Measurements from ENCODE around the gene IGF1R.

The IGF1R gene

GRCh38 chr15:98841419-98841970 is 193.2 kb downstream of the IGF1R start:
- DNase-seq, result no peak

DNA sequence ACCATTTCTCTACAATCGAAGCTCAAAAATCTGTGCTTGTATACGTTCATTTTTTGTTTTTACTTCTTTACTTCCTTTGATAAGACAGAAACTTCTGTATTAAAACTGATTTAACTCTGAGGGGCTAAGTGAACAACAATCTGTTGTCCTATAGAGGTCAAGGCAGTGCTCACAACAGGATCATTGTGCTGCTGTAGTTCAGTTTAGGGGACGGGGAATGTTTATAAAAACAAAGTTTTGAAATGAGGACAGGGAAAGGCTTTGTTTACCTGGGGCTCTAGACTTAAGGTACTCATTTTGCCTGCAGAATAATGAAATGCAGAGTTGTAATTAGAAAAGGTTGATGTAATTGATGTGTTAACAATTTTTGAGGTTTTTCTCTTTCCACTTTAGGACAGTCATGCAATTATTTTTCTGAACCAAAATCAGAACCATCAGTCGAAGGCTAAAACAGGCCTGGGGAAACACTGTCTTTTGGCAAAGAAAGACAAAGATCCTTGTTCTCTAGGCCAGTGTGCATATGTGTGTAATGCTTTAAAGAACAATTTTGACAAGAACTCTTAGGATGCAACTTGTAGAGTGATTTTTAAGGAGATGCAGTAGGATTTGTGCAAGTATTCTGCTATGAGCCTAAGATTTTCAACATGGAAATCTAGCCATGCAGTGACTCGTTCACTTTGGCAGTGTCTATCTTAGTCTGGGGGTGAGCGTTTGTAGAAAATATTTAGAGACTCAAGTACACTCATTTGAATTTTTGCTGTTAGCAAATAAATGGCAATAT is 194.0 kb downstream of the IGF1R start:
- no peak for DNase-seq

- no peak for DNase-seq
These were observed 194.6 kb downstream of the IGF1R start for GRCh38 chr15:98842973-98843285.

DNA sequence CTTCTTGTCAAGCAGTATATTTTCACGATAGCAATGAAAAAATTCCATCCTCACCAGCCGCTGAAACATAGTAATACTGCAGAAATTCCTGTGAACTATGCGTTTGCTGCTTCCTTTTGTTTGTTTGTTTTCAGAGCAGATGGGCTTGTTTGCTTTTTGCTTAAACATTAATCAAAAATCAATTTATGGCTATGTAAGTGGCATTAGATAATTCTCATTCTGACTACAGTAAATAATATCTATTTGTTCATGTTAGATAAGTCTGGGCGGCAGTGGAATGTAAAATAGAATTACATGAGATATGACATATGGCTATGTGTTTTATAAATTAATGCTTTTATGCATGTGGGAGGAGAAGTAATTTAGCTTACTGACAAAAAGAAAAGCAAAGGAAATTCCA is 195.5 kb downstream of the IGF1R start:
- no peak for DNase-seq

- no peak for DNase-seq
These were observed 195.9 kb downstream of the IGF1R start for GRCh38 chr15:98844261-98844660.

DNA sequence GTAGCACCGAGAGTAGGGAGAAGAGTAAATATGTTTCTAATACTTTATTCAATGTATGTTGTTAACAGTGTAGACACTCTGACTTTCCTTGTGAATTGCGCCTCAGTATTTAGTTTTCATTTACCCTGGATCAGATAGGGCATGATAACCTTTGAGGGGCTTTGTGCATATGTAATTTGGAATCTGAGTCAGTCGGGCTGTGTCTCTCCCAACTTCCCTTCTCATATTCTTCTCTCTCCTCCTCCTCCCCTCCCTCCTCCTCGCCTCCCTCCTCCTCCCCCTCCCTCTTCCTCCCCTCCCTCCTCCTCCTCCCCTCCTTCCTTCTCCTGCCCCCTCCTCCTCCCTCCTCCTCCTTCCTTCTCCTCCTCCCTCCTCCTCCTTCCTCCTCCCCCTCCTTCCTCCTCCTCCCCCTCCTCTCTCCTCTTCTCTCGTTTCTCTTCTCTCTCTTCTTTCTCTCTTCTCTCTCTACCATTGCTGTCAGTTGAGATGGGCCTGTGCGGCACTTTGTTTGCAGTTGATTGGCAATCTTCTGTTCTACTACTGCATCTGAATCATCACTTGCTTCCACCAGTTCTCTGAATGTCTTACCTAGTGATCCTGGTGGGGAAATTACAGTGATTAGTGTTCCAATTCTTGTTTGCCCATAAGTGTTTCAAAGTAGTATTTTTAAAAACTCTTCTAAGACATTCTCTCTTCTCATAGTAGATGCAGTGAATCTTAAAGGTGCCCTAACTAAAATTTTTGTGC is 197.0 kb downstream of the IGF1R start:
- DNase-seq, result no peak

DNA sequence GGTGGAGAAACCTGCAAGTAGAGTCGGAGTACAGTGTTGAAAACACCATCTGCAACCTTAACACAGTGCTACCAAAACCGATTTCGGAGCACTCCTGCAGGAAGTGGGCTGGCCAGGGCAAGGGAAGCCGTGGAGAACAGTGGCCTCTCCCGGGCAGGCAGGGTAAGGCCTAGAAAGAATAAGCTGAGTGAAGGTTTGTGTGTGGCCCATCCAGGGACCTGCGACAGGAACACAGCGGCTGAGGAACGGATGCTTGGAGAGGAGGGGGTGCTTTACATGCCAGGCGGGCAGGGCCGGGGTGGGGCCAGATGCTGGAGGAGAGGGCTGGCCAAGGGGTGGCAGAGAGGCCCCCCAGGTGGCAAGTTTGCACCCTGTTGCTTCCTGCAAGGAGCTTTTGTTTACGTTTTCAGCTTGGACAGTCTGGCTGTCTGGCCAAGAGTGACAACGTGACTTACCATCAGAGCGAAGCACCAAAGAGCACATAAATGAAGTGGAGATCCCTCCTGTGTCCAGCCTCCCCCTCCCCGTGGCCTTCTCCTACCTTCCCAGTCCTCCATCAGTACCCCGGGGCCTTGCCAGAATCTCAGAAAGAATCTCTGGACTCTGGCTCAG is 202.7 kb downstream of the IGF1R start:
- peak; percentile 90 for DNase-seq

DNA sequence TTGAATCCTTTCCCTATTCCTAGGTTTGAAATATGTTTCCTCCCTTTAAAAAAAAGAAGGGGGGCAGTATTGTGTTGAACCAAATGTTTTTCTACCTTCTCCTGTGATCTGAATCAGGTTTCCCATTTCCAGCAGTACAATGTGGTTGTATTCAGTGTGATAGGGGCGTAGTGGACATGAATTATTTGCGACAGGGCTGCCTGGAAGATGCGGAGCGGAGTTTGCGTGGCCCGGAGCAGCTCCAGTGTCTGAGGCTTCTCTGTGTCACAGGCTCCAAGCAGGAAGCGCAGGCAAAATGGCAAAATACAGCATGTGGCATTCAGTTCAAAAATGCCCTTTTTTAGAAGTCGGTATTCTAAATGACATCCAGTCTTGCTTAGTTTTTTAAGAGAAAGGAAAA is 204.8 kb downstream of the IGF1R start:
- DNase-seq, result peak; percentile 89

DNA sequence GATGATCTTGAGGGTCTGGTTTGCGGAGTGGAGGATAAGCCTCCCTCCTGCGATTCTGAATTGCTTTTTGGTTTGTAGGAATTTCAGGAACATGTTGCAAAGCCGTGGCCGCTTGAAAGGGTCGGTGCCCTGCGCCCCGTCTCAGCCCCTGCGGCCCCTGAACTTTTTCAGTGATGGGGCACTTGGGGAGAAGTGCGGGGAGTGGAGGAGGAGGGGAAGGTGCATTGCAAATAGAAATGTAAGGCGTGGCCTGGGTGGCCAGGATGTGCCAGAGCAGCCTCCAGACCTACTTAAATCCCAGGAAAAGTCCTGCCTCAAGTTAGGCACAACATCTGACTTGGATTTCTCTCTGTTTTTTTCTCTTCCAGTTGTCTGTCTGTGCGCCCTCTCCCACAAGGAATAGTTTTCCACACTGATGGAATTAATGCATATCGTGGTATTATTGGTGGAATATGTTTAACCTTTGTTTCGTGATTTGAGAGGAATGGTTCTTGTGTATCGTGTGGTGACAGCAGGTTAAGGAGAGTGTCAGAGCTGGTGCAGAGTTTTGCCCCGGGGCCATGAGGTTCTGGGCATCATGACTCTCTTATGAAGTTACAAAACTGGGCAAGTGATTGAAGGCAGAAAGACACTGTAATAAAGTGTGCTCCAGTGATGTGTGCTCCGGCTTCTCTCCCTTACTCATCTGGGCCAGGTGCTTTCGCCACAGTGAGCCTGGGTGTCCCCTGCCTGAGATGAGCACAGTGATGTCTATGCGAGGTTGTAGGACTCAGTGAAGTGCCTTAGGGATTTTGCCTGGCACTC is 205.5 kb downstream of the IGF1R start:
- DNase-seq, result no peak

DNA sequence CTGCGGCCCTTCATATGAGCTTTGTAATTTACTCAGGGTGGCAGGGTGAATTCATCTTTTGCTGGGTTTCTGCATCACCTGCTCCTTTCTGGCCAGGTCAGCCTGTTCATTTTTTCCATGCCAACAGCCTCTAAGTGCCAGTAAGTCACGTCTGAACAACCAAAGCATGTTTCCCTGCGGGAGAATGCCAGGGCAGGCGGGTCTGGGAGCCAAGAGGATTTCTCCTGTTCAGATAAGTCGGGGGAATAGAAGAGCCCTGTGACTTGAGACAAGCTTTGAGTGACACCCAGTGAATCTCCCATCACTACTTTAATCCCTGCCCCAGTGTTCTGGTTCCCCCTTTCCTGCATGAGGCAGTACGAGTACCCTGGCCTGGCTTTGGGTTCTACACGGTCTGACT is 206.2 kb downstream of the IGF1R start:
- no peak for DNase-seq

DNA sequence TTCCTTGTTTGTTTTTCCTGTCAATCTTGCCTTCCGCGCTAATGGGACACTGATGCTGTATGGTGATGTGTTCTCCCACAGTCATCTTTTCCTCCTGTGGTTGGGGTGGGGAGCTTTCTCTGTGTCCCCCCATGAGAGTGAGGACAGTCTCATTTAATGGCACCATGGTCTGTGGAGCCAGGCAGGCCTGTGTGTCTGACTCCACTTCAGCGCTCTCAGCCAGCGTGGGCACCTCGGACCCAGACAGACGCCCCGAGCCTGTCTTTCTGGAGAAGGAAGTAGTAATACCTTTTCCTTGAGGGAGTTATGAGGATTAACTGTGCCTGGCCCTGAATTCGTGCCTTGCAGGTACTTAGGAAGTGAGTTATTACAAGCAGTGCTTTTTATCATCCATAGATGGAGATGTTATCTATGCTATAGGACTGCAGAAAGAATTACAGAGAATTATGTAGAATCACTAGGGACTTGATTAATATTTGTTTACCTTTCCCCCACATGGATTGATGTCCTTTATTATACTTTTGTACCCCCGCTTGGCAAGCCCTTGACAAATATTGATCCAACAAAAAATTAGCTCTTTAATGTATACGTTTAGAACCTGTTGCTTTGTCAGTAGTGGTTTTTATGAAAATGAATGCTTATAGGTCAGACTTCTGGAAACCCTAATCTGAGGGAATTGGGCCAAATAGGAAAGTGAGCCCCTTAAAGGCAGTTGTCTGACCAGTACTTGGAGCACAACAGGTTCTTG is 206.9 kb downstream of the IGF1R start:
- DNase-seq, result no peak

- no peak for DNase-seq
These were observed 207.6 kb downstream of the IGF1R start for GRCh38 chr15:98855815-98856531.

DNA sequence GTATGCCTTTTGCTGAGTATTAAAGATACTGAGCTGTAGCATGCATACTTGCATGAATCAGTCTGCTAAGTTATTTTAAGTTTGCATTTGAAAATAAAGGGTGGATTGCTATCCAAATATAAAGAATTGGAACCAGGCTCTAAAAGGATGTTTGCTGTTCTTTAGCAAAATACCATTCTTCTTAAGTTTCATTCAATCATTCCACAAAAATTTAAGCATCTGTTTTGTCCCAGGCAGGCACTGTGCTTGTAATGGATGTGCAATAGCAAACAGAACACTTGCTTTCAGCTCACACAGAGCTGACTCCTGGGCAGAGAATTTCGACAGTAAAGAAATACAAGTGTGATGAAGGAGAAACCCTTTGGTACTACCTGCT is 208.2 kb downstream of the IGF1R start:
- no peak for DNase-seq

DNA sequence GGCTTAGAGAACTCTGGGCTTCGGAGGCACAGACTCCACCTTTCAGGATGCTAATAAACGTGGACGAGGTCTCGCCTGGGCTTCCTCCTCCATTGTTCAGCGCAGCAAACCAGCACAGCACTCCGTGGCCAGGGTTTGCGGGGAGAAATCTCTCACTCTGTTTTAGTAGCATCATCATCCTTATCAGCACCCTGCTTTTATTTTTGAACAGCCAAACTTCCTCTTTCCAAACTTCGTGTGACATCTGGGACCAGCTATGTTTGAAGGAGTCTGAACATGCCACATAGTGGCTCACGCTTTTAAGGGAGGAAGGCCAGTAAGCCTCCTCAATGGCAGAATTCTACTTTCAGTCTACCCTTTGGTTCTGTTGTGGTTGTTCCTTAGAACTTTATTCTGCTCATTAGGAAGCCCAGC is 210.3 kb downstream of the IGF1R start:
- DNase-seq, result no peak

DNA sequence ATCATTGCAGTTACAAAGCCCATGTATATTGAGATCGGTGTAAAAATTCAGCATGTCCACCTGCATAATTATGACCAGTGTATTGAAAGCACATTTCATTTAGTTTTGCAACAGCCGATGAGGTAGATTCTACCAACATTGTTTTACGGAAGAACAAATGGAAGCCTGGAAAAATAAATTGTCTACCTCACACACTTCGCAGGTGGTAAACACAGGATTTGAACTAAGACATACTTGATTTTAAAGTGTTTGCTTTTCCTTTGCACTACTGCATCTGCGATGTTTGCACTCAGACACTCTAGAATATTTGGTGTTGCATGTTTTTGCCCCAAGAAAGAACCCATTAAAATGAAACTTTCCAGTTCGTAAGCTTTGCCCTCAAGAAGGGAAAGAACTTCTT is 210.8 kb downstream of the IGF1R start:
- no peak for DNase-seq

GRCh38 chr15:98860281-98861041 is 212.1 kb downstream of the IGF1R start:
- DNase-seq, result no peak

DNA sequence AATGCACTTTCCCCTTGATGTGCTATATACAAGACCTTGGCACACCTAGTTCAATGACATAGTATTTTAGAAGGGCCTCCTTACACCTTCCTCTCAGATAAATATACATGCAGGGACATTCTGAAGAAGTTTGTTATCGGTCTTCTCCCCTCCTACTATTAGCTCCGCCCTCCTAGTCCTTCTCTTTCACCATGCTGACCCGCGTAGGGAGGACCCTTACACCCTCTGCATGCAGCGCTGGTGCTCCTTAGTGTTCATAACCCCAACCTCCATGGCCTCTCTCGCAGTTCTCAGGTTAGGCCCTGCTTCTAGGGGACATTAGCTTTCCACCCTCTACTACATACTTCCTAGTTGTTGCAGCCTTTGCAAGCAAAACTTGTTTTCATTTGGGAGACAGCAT is 212.8 kb downstream of the IGF1R start:
- no peak for DNase-seq

DNA sequence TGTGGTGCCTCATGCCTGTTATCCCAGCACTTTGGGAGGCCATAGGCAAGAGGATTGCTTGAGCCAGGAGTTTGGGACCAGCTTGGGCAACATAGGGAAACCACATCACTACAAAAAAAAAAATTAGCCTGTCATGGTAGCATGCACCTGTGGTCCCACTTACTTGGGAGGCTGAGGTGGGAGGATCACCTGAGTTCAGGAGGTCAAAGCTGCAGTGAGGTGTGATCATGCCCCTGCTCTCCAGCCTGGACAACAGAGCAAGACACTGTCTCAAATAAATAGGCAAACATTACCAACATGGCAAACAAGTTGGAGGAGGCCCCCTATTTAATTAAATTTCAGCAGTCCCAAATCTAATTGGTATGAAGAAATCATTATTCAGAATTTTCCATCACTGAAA is 215.6 kb downstream of the IGF1R start:
- no peak for DNase-seq

GRCh38 chr15:98865397-98866339 is 217.3 kb downstream of the IGF1R start:
- peak; percentile 62 for DNase-seq

DNA sequence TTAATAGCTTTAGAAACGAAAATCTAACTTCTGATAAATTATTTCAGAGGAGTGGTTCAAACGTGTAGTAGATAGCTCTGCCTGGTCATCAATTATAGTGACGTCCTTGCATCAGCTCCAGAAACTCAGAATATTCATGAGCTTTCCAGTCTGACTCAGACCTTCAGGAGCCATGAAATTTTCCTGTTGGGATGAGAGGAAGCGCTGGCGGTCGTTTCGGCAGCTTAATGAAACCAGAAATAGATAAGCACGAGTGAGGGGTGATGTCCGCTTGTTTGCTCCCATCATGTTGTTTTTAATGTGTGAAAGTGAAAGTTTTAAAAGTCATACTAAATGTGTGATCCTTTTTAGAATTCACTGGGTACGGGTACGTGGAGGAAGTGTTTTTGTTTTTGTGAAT is 218.2 kb downstream of the IGF1R start:
- DNase-seq, result no peak
